Suprapubic skin (tissue), 4 donors: ENCODE data around the gene PASD1. TPM values are rescaled to one million over a fixed set of nuclear protein-coding genes. Genes with fewer than 3 reads are reported as not detected.

Experiments
- DNase-seq, 2 donors: peaks; one replicate each; pipeline ENCODE4 v3.0.0-alpha.2; 2019; ENCODE audit warnings: low spot score in 2 of 2
- H3K27ac ChIP-seq: fragments of 200-600 bp; sonication (generic); one replicate; pipeline ENCODE4 v1.5.1; 2019
- H3K27me3 ChIP-seq: fragments of 200-600 bp; sonication (generic); one replicate; pipeline ENCODE4 v1.5.1; 2019
- H3K36me3 ChIP-seq: fragments of 200-600 bp; sonication (generic); one replicate; pipeline ENCODE4 v1.5.1; 2019
- H3K4me1 ChIP-seq: fragments of 200-600 bp; sonication (generic); one replicate; pipeline ENCODE4 v1.5.1; 2019
- H3K4me3 ChIP-seq: fragments of 200-600 bp; sonication (generic); one replicate; pipeline ENCODE4 v1.5.1; 2019; ENCODE audit warnings: mild to moderate bottlenecking
- H3K9me3 ChIP-seq: fragments of 200-600 bp; sonication (generic); one replicate; pipeline ENCODE4 v1.5.1; 2019
- CTCF ChIP-seq, 2 donors: fragments of 200-600 bp in 1 of 2; fragments of 450-650 bp in 1 of 2; sonication (generic) in 1 of 2; IDR thresholded peaks; one replicate each; pipeline ENCODE4 v1.5.1; 2016 to 2019; ENCODE audit warnings: antibody characterized with exemption in 2 of 2, mild to moderate bottlenecking in 1 of 2, moderate library complexity in 1 of 2
- EP300 ChIP-seq: sonication (generic); formaldehyde crosslinking; IDR thresholded peaks from one replicate; pipeline ENCODE4 v1.6.1; 2017; ENCODE audit warnings: antibody characterized with exemption
- POLR2A ChIP-seq, 2 donors: fragments of 450-650 bp; IDR thresholded peaks; one replicate each; pipeline ENCODE4 v1.6.1; 2017; ENCODE audit warnings: antibody characterized with exemption in 2 of 2, mild to moderate bottlenecking in 2 of 2, moderate library complexity in 2 of 2
- POLR2AphosphoS5 ChIP-seq, 3 donors: sonication (generic); formaldehyde crosslinking; IDR thresholded peaks; one replicate each; pipeline ENCODE4 v1.6.1; 2017; ENCODE audit warnings: antibody characterized with exemption in 3 of 3
- WGBS: methylation state at CpG from one replicate; pipeline ENCODE4 v1.1.5; 2018; 5-methylcytosine and 5-hydroxymethylcytosine counted together
- total RNA-seq, 4 donors: library from RNA; depleted of rRNA; stranded (reverse); fragments of >200 nt; gene quantifications; one replicate each; pipeline ENCODE4 v1.1.0, GENCODE V29; 2016

Gene PASD1
- total RNA-seq, 4 donors from 2014 or later, result not detected

- H3K27me3 ChIP-seq, result no peaks in the 10 kb centered on the region
- no peaks in the 10 kb centered on the region for H3K9me3 ChIP-seq
- WGBS, result 49% methylated on average over 2 of the region's 2 CpGs
- TF ChIP-seq CTCF (IDR thresholded peaks at IDR 0.05) (no peak), POLR2AphosphoS5 (IDR thresholded peaks at IDR 0.05) (no peak), EP300 (no peak), POLR2A (IDR thresholded peaks at IDR 0.05) (no peak)
- H3K36me3 ChIP-seq, result no peaks in the 10 kb centered on the region
- H3K27ac ChIP-seq, result no peak overlapping the region
- no peak for DNase-seq
- no peak overlapping the region for H3K4me3 ChIP-seq
- H3K4me1 ChIP-seq, result no peaks in the 10 kb centered on the region
Measured at GRCh38 chrX:151710457-151710856, 147.0 kb downstream of the PASD1 start.

DNA sequence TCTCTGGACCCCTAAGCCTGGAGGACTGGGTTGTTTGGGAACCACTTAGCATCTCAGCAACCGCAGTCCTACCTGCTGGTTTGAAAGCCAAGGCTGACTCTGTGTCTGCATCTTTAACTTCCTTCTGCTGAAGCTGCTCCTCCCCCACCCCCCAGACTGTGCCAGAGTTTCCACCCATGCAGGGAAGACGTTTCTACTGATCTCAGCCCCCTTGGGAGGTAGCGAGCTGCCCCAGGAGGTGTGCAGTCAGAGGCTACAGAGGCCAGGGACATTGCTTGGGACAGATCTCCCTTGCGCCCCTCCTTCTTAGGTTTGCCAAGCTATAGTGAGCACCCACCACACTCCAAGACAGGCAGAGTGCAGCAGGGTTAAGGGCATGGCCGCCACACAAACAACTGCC, 147.7 kb downstream of the PASD1 start:
- Histone ChIP-seq H3K36me3 (no peaks in the 10 kb centered on the region), H3K27ac (no peak overlapping the region), H3K9me3 (no peaks in the 10 kb centered on the region), H3K4me3 (no peak overlapping the region), H3K4me1 (no peaks in the 10 kb centered on the region), H3K27me3 (no peaks in the 10 kb centered on the region)
- TF ChIP-seq CTCF (IDR thresholded peaks at IDR 0.05) (no peak), POLR2A (IDR thresholded peaks at IDR 0.05) (no peak)
- peak in 1 of 2 donors; percentile 37 for DNase-seq
- WGBS, result 45% methylated on average over 5 of the region's 5 CpGs

- H3K4me3 ChIP-seq, result no peak overlapping the region
- DNase-seq, result peak in 1 of 2 donors; percentile 39
- no peaks in the 10 kb centered on the region for H3K4me1 ChIP-seq
- TF ChIP-seq CTCF (IDR thresholded peaks at IDR 0.05), result no peak
- no peak for TF ChIP-seq EP300
- no peak for TF ChIP-seq POLR2AphosphoS5 (IDR thresholded peaks at IDR 0.05)
- no peak for TF ChIP-seq POLR2A (IDR thresholded peaks at IDR 0.05)
- H3K36me3 ChIP-seq, result no peaks in the 10 kb centered on the region
- 6% methylated on average over 2 of the region's 2 CpGs for WGBS
- H3K27ac ChIP-seq, result no peak overlapping the region
- H3K27me3 ChIP-seq, result no peaks in the 10 kb centered on the region
- no peaks in the 10 kb centered on the region for H3K9me3 ChIP-seq
Measured at GRCh38 chrX:151711787-151712186, 148.3 kb downstream of the PASD1 start.

GRCh38 chrX:151712253-151712652, 148.8 kb downstream of the PASD1 start:
- no peaks in the 10 kb centered on the region for H3K36me3 ChIP-seq
- H3K4me3 ChIP-seq, result no peak overlapping the region
- no peaks in the 10 kb centered on the region for H3K9me3 ChIP-seq
- WGBS, result 46% methylated on average over 3 of the region's 3 CpGs
- DNase-seq, result peak in 1 of 2 donors; percentile 27
- no peak overlapping the region for H3K27ac ChIP-seq
- TF ChIP-seq EP300, result no peak
- TF ChIP-seq POLR2A (IDR thresholded peaks at IDR 0.05), result no peak
- TF ChIP-seq CTCF (IDR thresholded peaks at IDR 0.05), result no peak
- no peak for TF ChIP-seq POLR2AphosphoS5 (IDR thresholded peaks at IDR 0.05)
- H3K4me1 ChIP-seq, result no peaks in the 10 kb centered on the region
- no peaks in the 10 kb centered on the region for H3K27me3 ChIP-seq

- Histone ChIP-seq H3K27me3 (no peaks in the 10 kb centered on the region), H3K36me3 (no peaks in the 10 kb centered on the region), H3K27ac (no peak overlapping the region), H3K9me3 (no peaks in the 10 kb centered on the region), H3K4me1 (no peaks in the 10 kb centered on the region), H3K4me3 (no peak overlapping the region)
- 61% methylated on average over 3 of the region's 3 CpGs for WGBS
- DNase-seq, result peak in 1 of 2 donors; percentile 28
- TF ChIP-seq POLR2A (IDR thresholded peaks at IDR 0.05) (no peak), CTCF (IDR thresholded peaks at IDR 0.05) (peak in 1 of 2 donors; percentile 18)
Measured at GRCh38 chrX:151713849-151714248, 150.4 kb downstream of the PASD1 start.
